Measurements from ENCODE around the gene TRMU.
A peak's percentile ranks its signal among the peaks of the same experiment; 100 is the strongest.

TRMU gene

GRCh38 chr22:46327691-46328465 lies 7.6 kb upstream of the TRMU start:
- TF ChIP-seq, protein P1, sequence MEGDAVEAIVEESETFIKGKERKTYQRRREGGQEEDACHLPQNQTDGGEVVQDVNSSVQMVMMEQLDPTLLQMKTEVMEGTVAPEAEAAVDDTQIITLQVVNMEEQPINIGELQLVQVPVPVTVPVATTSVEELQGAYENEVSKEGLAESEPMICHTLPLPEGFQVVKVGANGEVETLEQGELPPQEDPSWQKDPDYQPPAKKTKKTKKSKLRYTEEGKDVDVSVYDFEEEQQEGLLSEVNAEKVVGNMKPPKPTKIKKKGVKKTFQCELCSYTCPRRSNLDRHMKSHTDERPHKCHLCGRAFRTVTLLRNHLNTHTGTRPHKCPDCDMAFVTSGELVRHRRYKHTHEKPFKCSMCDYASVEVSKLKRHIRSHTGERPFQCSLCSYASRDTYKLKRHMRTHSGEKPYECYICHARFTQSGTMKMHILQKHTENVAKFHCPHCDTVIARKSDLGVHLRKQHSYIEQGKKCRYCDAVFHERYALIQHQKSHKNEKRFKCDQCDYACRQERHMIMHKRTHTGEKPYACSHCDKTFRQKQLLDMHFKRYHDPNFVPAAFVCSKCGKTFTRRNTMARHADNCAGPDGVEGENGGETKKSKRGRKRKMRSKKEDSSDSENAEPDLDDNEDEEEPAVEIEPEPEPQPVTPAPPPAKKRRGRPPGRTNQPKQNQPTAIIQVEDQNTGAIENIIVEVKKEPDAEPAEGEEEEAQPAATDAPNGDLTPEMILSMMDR (IDR thresholded peaks at IDR 0.05) = no peak
- Histone ChIP-seq H3K4me3 (no peak overlapping the region), H3K27ac (no peak overlapping the region)
- DNase-seq (ENCODE audit: low spot score) = no peak

DNA sequence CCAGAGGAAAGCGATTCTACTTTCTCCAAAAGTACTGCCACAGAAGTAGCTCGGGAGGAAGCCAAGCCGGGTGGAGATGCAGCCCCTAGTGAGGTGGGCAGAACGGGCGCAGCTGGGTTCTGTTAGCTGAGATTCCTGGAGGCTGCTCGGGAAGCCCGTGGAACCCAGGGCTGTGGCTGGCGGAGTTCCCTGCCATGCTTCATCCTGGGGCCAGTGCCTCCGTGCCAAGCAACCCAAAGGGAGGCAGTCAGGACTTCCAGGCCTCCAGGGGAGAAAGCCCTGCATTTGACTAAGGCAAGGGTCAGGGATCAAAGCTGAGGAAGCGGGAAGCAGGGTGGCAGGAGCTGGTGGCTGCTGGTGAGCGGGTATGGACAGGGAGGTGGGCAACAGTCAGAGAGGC lies 6.7 kb upstream of the TRMU start:
- H3K27ac ChIP-seq = no peak overlapping the region
- H3K4me3 ChIP-seq = no peak overlapping the region
- no peak for DNase-seq (ENCODE audit: low spot score)
- TF ChIP-seq, protein P1 (IDR thresholded peaks at IDR 0.05) = no peak

- DNase-seq (ENCODE audit: low spot score) = no peak
- Histone ChIP-seq H3K4me3 (no peak overlapping the region), H3K27ac (no peak overlapping the region)
- TF ChIP-seq, protein P1 (IDR thresholded peaks at IDR 0.05) = no peak
Measured at GRCh38 chr22:46329616-46330015, 5.9 kb upstream of the TRMU start.

- TF ChIP-seq, protein P1 (IDR thresholded peaks at IDR 0.05) = no peak
- no peak overlapping the region for H3K27ac ChIP-seq
- H3K4me3 ChIP-seq = no peak overlapping the region
- no peak for DNase-seq (ENCODE audit: low spot score)
Measured at GRCh38 chr22:46330426-46330825, 5.1 kb upstream of the TRMU start.

GRCh38 chr22:46331496-46331895 lies 4.0 kb upstream of the TRMU start:
- H3K4me3 ChIP-seq = no peak overlapping the region
- TF ChIP-seq, protein P1 (IDR thresholded peaks at IDR 0.05) = no peak

DNA sequence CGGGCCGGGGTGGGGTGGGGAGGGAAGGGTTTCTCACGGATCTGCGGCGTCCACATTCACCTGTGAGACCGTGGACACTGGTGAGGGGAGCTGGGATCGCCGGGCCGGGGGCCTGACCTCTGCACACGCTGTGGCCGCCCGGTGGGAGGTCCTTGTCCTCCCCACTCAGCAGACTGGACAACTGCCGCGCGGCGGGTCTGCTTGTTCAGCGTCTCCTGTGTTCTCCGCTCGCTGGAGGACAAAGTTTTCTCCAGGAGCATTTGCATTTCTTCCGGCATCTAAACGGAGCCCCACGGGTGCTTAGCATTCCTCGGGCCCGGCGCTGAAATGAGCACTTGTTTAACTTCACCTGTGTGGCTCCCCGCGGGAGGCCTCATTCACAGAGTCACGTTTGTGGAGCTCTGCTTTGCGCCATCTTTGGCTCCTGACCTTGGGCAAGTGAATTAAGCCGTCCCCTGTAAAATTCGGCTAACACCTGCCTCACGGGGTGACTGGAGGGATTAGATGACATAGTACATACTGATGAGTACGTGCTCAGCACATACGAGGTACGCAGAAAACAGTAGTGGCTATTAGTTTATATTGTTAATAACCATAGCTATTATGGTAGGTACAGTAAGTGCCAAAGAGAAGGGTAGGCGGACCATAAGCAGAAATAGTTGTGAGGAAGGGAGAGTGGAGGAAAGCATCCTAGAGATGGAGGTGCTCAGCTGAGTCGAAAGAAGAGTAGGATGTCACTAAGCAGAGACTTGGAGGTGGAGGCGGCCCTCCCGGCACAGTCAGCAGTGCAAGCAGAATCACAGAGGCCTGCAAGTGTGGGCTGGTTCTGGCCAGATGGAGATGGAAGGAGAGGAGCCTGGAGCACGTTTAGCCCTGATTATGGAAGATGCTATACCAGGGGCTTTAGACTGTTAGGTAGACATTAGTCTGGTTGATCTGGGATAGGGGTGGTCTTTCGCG lies 885 bp downstream of the TRMU start:
- DNase-seq (ENCODE audit: low spot score) = no peak
- Histone ChIP-seq H3K4me3 (peak overlapping the region; percentile 98), H3K27ac (peak overlapping the region; percentile 86 to 92)
- TF ChIP-seq, protein P1 (IDR thresholded peaks at IDR 0.05) = no peak

More at GRCh38 chr22:46331496-46331895, 4.0 kb upstream of the TRMU start:
- no peak overlapping the region for H3K27ac ChIP-seq
- DNase-seq (ENCODE audit: low spot score) = no peak
